Stimulated activated CD4-positive, alpha-beta T cell treated with anti-CD3 and anti-CD28 coated beads, Interleukin-2, amount 100 ng/mL, for 4 hours (primary cell): ENCODE results near the gene C16orf86.

Experiments used
- DNase-seq: peaks from one replicate; pipeline ENCODE4 v3.0.0-alpha.2; 2020; ENCODE audit warnings: low read depth

The C16orf86 gene

DNA sequence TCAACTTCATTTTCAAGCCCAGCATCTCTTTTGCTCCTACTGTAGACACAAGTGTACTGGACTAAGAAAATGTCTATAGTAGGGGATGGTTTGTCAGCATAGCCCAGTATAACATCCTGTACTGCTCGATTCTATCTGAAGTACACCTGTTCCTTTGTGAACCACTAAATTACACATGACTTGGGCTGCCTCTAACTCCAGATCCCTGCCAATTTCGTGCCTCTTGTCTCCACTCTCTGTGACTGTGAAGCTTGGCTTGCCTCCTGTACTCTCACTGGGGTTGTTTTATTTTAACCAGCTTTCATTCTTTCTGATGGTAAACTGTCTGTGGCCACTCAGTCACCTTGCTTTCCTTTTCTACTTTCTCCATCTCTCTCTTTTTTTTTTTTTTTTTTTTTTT is 28.0 kb downstream of the C16orf86 start:
- DNase-seq, result no peak

GRCh38 chr16:67697422-67698185 is 31.0 kb downstream of the C16orf86 start:
- DNase-seq, result no peak

GRCh38 chr16:67699265-67699664 is 32.7 kb downstream of the C16orf86 start:
- no peak for DNase-seq

DNA sequence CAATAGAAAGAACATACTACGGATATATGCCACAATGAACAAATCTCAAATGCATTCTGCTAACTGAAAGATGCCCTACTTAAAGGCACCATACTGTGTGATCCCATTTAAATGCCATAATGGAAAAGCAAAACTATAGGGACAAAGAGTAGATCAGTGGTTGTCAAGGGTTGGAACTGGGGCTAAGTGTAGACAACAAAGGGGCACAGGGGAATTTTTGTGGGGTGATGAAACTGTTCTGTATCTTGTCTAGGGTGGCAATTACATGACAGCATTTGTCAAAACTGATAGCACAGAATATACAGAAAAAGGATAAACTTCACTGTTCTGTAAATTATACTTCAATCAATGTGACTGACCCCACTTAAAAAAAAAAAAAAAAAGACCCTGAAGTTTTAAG is 34.8 kb downstream of the C16orf86 start:
- DNase-seq, result no peak

DNA sequence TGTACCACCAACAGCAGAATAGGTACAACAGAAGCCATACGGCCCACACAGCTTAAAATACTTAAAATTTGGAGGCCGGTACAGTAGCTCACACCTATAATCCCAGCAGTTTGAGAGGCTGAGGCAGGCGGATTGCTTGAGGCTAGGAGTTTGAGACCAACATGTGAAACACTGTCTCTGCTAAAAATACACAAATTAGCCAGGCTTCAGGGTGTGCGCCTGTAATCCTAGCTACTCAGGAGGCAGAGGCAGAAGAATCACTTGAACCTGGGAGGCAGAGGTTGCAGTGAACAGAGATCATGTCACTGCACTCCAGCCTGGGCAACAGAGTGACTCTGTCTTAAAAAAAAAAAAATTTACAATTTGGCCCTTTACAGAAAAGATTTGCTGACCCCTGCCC is 35.5 kb downstream of the C16orf86 start:
- no peak for DNase-seq

- no peak for DNase-seq
These were observed 37.0 kb downstream of the C16orf86 start for GRCh38 chr16:67703626-67704025.

DNA sequence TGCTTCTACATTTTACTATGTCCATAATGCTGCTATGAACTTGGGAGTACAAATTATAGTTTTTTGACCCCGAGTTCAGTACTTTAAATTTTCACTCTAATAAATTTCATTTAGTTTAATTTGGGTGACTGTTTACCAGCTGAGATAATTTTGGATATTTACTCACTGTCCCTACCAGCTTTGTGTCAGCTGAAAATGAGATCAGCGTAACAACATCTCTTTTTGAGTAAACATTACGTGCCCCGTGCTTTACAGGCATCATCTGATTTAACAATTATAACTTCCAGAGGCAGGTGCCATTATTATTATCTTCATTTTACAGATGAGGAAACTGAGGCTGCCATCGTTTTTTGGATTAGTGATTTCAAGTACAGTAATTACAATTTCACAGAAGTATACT is 37.5 kb downstream of the C16orf86 start:
- DNase-seq, result no peak

GRCh38 chr16:67707210-67707609 is 40.6 kb downstream of the C16orf86 start:
- no peak for DNase-seq

DNA sequence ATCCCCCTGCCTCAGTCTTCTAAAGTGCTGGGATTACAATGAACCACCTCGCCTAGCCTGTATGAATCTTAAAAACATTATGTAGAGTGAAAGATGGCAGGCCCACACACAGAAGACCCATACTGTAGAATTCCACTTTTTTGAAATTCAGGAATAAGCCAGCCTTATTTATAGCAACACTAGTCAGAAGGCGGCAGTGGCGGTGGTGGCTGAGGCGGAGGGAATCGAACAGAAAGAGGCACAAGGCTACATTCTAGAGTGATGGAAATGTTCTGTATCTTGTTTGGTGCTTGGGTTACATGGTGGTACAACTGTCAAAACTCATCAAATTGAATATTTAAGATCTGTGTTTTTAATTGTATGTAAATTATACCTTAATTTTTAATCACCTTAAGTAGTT is 41.2 kb downstream of the C16orf86 start:
- no peak for DNase-seq

- DNase-seq, result no peak
These were observed 41.8 kb downstream of the C16orf86 start for GRCh38 chr16:67708368-67708771.

- no peak for DNase-seq
These were observed 42.4 kb downstream of the C16orf86 start for GRCh38 chr16:67709050-67709449.

- DNase-seq, result no peak
These were observed 44.0 kb downstream of the C16orf86 start for GRCh38 chr16:67710607-67711006.

- no peak for DNase-seq
These were observed 47.1 kb downstream of the C16orf86 start for GRCh38 chr16:67713647-67714273.

DNA sequence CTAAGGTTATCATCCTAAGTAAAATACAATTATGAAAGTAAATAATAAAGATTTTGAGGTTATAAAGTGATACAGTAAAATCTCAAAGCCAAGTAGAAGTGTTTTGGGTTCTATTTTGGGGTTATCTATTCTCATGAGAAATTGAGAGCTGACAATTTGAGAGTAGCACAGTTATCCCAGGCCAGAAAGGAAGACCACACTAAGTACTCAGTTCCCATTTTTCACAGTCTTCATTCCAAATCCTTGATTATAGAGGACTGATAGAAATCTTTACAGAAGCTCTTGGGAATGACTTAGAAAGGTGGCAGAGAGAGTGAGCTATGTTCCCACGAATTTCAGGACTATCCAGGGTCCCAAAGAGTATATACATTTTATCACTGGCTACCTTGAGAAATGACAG is 47.9 kb downstream of the C16orf86 start:
- no peak for DNase-seq

- DNase-seq, result no peak
These were observed 49.5 kb downstream of the C16orf86 start for GRCh38 chr16:67716097-67716496.
